ENCODE measurements around the gene RBM4B. TPM values are rescaled to one million over a fixed set of nuclear protein-coding genes. Genes with fewer than 3 reads are reported as not detected.

Gene RBM4B
- total RNA-seq, 1 experiment from 2014 or later = 33.6 TPM

- TF ChIP-seq CTCF (IDR thresholded peaks at IDR 0.05) (no peak), SIN3A (IDR thresholded peaks at IDR 0.05; ENCODE audit: borderline replicate concordance, insufficient read depth, low read depth, low read length) (no peak), POLR2AphosphoS5 (IDR thresholded peaks at IDR 0.05; ENCODE audit: low read depth, low read length) (no peak), TCF7L2 (IDR thresholded peaks at IDR 0.05; ENCODE audit: low read depth, low read length) (no peak)
- TF ChIP-seq, protein P1, sequence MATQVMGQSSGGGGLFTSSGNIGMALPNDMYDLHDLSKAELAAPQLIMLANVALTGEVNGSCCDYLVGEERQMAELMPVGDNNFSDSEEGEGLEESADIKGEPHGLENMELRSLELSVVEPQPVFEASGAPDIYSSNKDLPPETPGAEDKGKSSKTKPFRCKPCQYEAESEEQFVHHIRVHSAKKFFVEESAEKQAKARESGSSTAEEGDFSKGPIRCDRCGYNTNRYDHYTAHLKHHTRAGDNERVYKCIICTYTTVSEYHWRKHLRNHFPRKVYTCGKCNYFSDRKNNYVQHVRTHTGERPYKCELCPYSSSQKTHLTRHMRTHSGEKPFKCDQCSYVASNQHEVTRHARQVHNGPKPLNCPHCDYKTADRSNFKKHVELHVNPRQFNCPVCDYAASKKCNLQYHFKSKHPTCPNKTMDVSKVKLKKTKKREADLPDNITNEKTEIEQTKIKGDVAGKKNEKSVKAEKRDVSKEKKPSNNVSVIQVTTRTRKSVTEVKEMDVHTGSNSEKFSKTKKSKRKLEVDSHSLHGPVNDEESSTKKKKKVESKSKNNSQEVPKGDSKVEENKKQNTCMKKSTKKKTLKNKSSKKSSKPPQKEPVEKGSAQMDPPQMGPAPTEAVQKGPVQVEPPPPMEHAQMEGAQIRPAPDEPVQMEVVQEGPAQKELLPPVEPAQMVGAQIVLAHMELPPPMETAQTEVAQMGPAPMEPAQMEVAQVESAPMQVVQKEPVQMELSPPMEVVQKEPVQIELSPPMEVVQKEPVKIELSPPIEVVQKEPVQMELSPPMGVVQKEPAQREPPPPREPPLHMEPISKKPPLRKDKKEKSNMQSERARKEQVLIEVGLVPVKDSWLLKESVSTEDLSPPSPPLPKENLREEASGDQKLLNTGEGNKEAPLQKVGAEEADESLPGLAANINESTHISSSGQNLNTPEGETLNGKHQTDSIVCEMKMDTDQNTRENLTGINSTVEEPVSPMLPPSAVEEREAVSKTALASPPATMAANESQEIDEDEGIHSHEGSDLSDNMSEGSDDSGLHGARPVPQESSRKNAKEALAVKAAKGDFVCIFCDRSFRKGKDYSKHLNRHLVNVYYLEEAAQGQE (IDR thresholded peaks at IDR 0.05; ENCODE audit: insufficient read depth in 1 of 2, low read depth in 2 of 2, low read length in 1 of 2) = no peak
- H3K9me3 ChIP-seq (ENCODE audit: control insufficient read depth, insufficient read depth, low read depth, low read length) = no peaks in the 10 kb centered on the region
- H3K27me3 ChIP-seq (ENCODE audit: control insufficient read depth, insufficient read depth, low read length) = no peaks in the 10 kb centered on the region
- DNase-seq (ENCODE audit: low read depth, low spot score) (no peak), ATAC-seq (peak; percentile 37)
- in situ Hi-C loops (cut with HindIII; ENCODE audit: low pct_unique_long_range_greater_than_20kb, low sequenced_read_pairs) = no loop called here
- POLR2A ChIA-PET = no interaction called here
- BruUV-seq (replicated peaks) = no TSS peak
- CTCF ChIA-PET = no interaction called here
- no peaks in the 10 kb centered on the region for H3K4me1 ChIP-seq (ENCODE audit: control insufficient read depth, insufficient read depth, low read length)
- intact Hi-C loops (cut with micrococcal nuclease; ENCODE audit: unreplicated experiment) = no loop called here
- no peak overlapping the region for H3K4me3 ChIP-seq (ENCODE audit: low read depth in 2 of 2, low read length in 2 of 2)
- no peak overlapping the region for H3K27ac ChIP-seq (ENCODE audit: low read length)
- H3K36me3 ChIP-seq (ENCODE audit: control insufficient read depth, insufficient read depth, low read length) = no peaks in the 10 kb centered on the region
Observed at GRCh38 chr11:66704659-66705360, 27.1 kb upstream of the RBM4B start.

- Histone ChIP-seq H3K4me3 (ENCODE audit: low read depth in 2 of 2, low read length in 2 of 2) (no peak overlapping the region), H3K27ac (ENCODE audit: low read length) (no peak overlapping the region), H3K27me3 (ENCODE audit: control insufficient read depth, insufficient read depth, low read length) (no peaks in the 10 kb centered on the region), H3K36me3 (ENCODE audit: control insufficient read depth, insufficient read depth, low read length) (no peaks in the 10 kb centered on the region), H3K4me1 (ENCODE audit: control insufficient read depth, insufficient read depth, low read length) (no peaks in the 10 kb centered on the region), H3K9me3 (ENCODE audit: control insufficient read depth, insufficient read depth, low read depth, low read length) (no peaks in the 10 kb centered on the region)
- ATAC-seq (no peak), DNase-seq (ENCODE audit: low read depth, low spot score) (no peak)
- ChIA-PET CTCF (no interaction called here), POLR2A (interaction anchor here (0.6 kb wide), 1 partner anchor 269 kb away, joined by 4 read pairs; no protein-coding TSS in a partner anchor)
- intact Hi-C loops (cut with micrococcal nuclease; ENCODE audit: unreplicated experiment) = no loop called here
- in situ Hi-C loops (cut with HindIII; ENCODE audit: low pct_unique_long_range_greater_than_20kb, low sequenced_read_pairs) = no loop called here
- BruUV-seq (replicated peaks) = no TSS peak
- no peak for TF ChIP-seq CTCF (IDR thresholded peaks at IDR 0.05)
- TF ChIP-seq, protein P1 (IDR thresholded peaks at IDR 0.05; ENCODE audit: insufficient read depth in 1 of 2, low read depth in 2 of 2, low read length in 1 of 2) = no peak
- no peak for TF ChIP-seq POLR2AphosphoS5 (IDR thresholded peaks at IDR 0.05; ENCODE audit: low read depth, low read length)
- TF ChIP-seq TCF7L2 (IDR thresholded peaks at IDR 0.05; ENCODE audit: low read depth, low read length) = no peak
- TF ChIP-seq SIN3A (IDR thresholded peaks at IDR 0.05; ENCODE audit: borderline replicate concordance, insufficient read depth, low read depth, low read length) = no peak
Observed at GRCh38 chr11:66701432-66702240, 23.9 kb upstream of the RBM4B start.
